ENCODE data around the gene SMLR1. TPM values are rescaled to one million over a fixed set of nuclear protein-coding genes. Genes with fewer than 3 reads are reported as not detected.

The SMLR1 gene
- total and polyA plus RNA-seq, 2 experiments from 2014 or later: not detected

- H3F3A ChIP-seq (ENCODE audit: insufficient read depth): 0 out of 2 replicates have a peak, but pooled peaks cover 1% of the 10 kb centered on the region
- H3K27ac ChIP-seq: no peak overlapping the region
- H3K9ac ChIP-seq: no peak overlapping the region
- no peaks in the 10 kb centered on the region for H3K9me3 ChIP-seq (ENCODE audit: low read depth)
- TF ChIP-seq EZH2 (IDR thresholded peaks at IDR 0.05; ENCODE audit: insufficient read depth, poor library complexity, severe bottlenecking) (no peak), EZH2phosphoT487 (IDR thresholded peaks at IDR 0.05; ENCODE audit: insufficient read depth, low read depth) (no peak)
- no peak for DNase-seq
- no peaks in the 10 kb centered on the region for H4K20me1 ChIP-seq (ENCODE audit: insufficient read depth)
- no peaks in the 10 kb centered on the region for H3K9me2 ChIP-seq (ENCODE audit: insufficient read depth)
- H3K4me1 ChIP-seq (ENCODE audit: insufficient read depth): no peaks in the 10 kb centered on the region
- in situ Hi-C loops (cut with MboI): loop anchor here (25.0 kb wide), 1 partner anchor 534 kb away; no protein-coding TSS in a partner anchor
- H3K4me2 ChIP-seq (ENCODE audit: unreplicated experiment): no peak overlapping the region
- WGBS, 2 experiments (ENCODE audit: low coverage in 1 of 2, low lambda C conversion rate in 2 of 2, missing lambda C conversion rate in 2 of 2): 91 to 95% methylated on average over 1 of the region's 1 CpG
- H3K36me3 ChIP-seq (ENCODE audit: low read depth): no peaks in the 10 kb centered on the region
- no peak overlapping the region for H2AFZ ChIP-seq
- H3K79me2 ChIP-seq (ENCODE audit: insufficient read depth): no peaks in the 10 kb centered on the region
- H3K4me3 ChIP-seq: no peak overlapping the region
- no peaks in the 10 kb centered on the region for H3K27me3 ChIP-seq (replicated peaks; ENCODE audit: insufficient read depth)
These were observed 19.3 kb downstream of the SMLR1 start for GRCh38 chr6:130846501-130846900.

GRCh38 chr6:130847001-130847910 lies 20.1 kb downstream of the SMLR1 start:
- Histone ChIP-seq H3K4me3 (no peak overlapping the region), H4K20me1 (ENCODE audit: insufficient read depth) (no peaks in the 10 kb centered on the region), H3K9ac (no peak overlapping the region), H3K4me1 (ENCODE audit: insufficient read depth) (no peaks in the 10 kb centered on the region), H3K4me2 (ENCODE audit: unreplicated experiment) (no peak overlapping the region), H3K79me2 (ENCODE audit: insufficient read depth) (no peaks in the 10 kb centered on the region), H3F3A (ENCODE audit: insufficient read depth) (no peaks in the 10 kb centered on the region), H3K27me3 (replicated peaks; ENCODE audit: insufficient read depth) (no peaks in the 10 kb centered on the region), H2AFZ (no peak overlapping the region), H3K36me3 (ENCODE audit: low read depth) (no peaks in the 10 kb centered on the region), H3K9me3 (ENCODE audit: low read depth) (no peaks in the 10 kb centered on the region), H3K27ac (no peak overlapping the region), H3K9me2 (ENCODE audit: insufficient read depth) (no peaks in the 10 kb centered on the region)
- in situ Hi-C loops (cut with MboI): loop anchor here (25.0 kb wide), 1 partner anchor 535 kb away; no protein-coding TSS in a partner anchor
- WGBS, 2 experiments (ENCODE audit: low coverage in 1 of 2, low lambda C conversion rate in 2 of 2, missing lambda C conversion rate in 2 of 2): 60 to 63% methylated on average over 7 of the region's 7 CpGs
- no peak for DNase-seq
- TF ChIP-seq EZH2phosphoT487 (IDR thresholded peaks at IDR 0.05; ENCODE audit: insufficient read depth, low read depth) (no peak), EZH2 (IDR thresholded peaks at IDR 0.05; ENCODE audit: insufficient read depth, poor library complexity, severe bottlenecking) (no peak)

- WGBS, 2 experiments (ENCODE audit: low coverage in 1 of 2, low lambda C conversion rate in 2 of 2, missing lambda C conversion rate in 2 of 2): 81 to 82% methylated on average over 2 of the region's 2 CpGs
- in situ Hi-C loops (cut with MboI): loop anchor here (25.0 kb wide), 1 partner anchor 537 kb away; no protein-coding TSS in a partner anchor
These were observed 21.7 kb downstream of the SMLR1 start for GRCh38 chr6:130848945-130849344.

GRCh38 chr6:130849594-130849993 lies 22.4 kb downstream of the SMLR1 start:
- TF ChIP-seq EZH2 (IDR thresholded peaks at IDR 0.05; ENCODE audit: insufficient read depth, poor library complexity, severe bottlenecking) (no peak), EZH2phosphoT487 (IDR thresholded peaks at IDR 0.05; ENCODE audit: insufficient read depth, low read depth) (no peak)
- no peaks in the 10 kb centered on the region for H3K79me2 ChIP-seq (ENCODE audit: insufficient read depth)
- no peak overlapping the region for H3K27ac ChIP-seq
- no peaks in the 10 kb centered on the region for H3K27me3 ChIP-seq (replicated peaks; ENCODE audit: insufficient read depth)
- no peaks in the 10 kb centered on the region for H3K36me3 ChIP-seq (ENCODE audit: low read depth)
- no peak overlapping the region for H3K4me3 ChIP-seq
- H3F3A ChIP-seq (ENCODE audit: insufficient read depth): peaks cover 12% of the 10 kb centered on the region; the same call in 1 of the 2 replicates
- H2AFZ ChIP-seq: no peak overlapping the region
- 100% methylated on average over 1 of the region's 1 CpG for WGBS, 2 experiments (ENCODE audit: low coverage in 1 of 2, low lambda C conversion rate in 2 of 2, missing lambda C conversion rate in 2 of 2)
- no peak overlapping the region for H3K4me2 ChIP-seq (ENCODE audit: unreplicated experiment)
- in situ Hi-C loops (cut with MboI): loop anchor here (25.0 kb wide), 1 partner anchor 537 kb away; no protein-coding TSS in a partner anchor
- H4K20me1 ChIP-seq (ENCODE audit: insufficient read depth): no peaks in the 10 kb centered on the region
- DNase-seq: no peak
- H3K9me3 ChIP-seq (ENCODE audit: low read depth): no peaks in the 10 kb centered on the region
- no peak overlapping the region for H3K9ac ChIP-seq
- H3K9me2 ChIP-seq (ENCODE audit: insufficient read depth): no peaks in the 10 kb centered on the region
- H3K4me1 ChIP-seq (ENCODE audit: insufficient read depth): peaks cover 12% of the 10 kb centered on the region

More at GRCh38 chr6:130848945-130849344, 21.7 kb downstream of the SMLR1 start:
- Histone ChIP-seq H3K4me2 (ENCODE audit: unreplicated experiment) (no peak overlapping the region), H3K27ac (no peak overlapping the region), H3K79me2 (ENCODE audit: insufficient read depth) (no peaks in the 10 kb centered on the region), H3K36me3 (ENCODE audit: low read depth) (no peaks in the 10 kb centered on the region), H2AFZ (no peak overlapping the region), H3K27me3 (replicated peaks; ENCODE audit: insufficient read depth) (no peaks in the 10 kb centered on the region), H4K20me1 (ENCODE audit: insufficient read depth) (no peaks in the 10 kb centered on the region), H3K9ac (no peak overlapping the region), H3F3A (ENCODE audit: insufficient read depth) (0 out of 2 replicates have a peak, but pooled peaks cover 6% of the 10 kb centered on the region), H3K4me3 (no peak overlapping the region), H3K9me2 (ENCODE audit: insufficient read depth) (no peaks in the 10 kb centered on the region), H3K9me3 (ENCODE audit: low read depth) (no peaks in the 10 kb centered on the region), H3K4me1 (ENCODE audit: insufficient read depth) (peaks cover 7% of the 10 kb centered on the region)
- TF ChIP-seq EZH2 (IDR thresholded peaks at IDR 0.05; ENCODE audit: insufficient read depth, poor library complexity, severe bottlenecking) (no peak), EZH2phosphoT487 (IDR thresholded peaks at IDR 0.05; ENCODE audit: insufficient read depth, low read depth) (no peak)
- peak; percentile 25 for DNase-seq
